GM10248 (cell line): ENCODE measurements around the gene COG4.

Source experiments
- CTCF ChIA-PET: fragments of 300-600 bp; sonication (Branson Sonifier 250); formaldehyde crosslinking; extraction: SDS; loops from one replicate; lab custom pipeline; 2021; ENCODE audit warnings: antibody characterized with exemption; lab: Yijun Ruan, JAX
- POLR2A ChIA-PET: fragments of 350-650 bp; sonication (Branson Sonifier 250); formaldehyde crosslinking; extraction: SDS; loops from one replicate; lab custom pipeline; 2020; ENCODE audit warnings: antibody characterized with exemption; lab: Yijun Ruan, JAX
- DNase-seq: peaks from one replicate; pipeline ENCODE4 v3.0.0; 2012; ENCODE audit errors: extremely low spot score
- TF ChIP-seq, protein P1 (sequence below): IDR thresholded peaks from 2 replicates; pipeline ENCODE4 v1.5.1; 2012; ENCODE audit warnings: mild to moderate bottlenecking, low read depth; ENCODE audit errors: extremely low read depth, missing control alignments, control extremely low read depth

Gene COG4

GRCh38 chr16:70478169-70478568 lies 45.2 kb downstream of the COG4 start:
- POLR2A ChIA-PET: no interaction called here
- CTCF ChIA-PET: interaction anchor here (0.8 to 1.9 kb wide), 9 partner anchors 12 to 211 kb away, joined by 3 to 6 read pairs (median 3); partner anchors contain the start of gene ST3GAL2

DNA sequence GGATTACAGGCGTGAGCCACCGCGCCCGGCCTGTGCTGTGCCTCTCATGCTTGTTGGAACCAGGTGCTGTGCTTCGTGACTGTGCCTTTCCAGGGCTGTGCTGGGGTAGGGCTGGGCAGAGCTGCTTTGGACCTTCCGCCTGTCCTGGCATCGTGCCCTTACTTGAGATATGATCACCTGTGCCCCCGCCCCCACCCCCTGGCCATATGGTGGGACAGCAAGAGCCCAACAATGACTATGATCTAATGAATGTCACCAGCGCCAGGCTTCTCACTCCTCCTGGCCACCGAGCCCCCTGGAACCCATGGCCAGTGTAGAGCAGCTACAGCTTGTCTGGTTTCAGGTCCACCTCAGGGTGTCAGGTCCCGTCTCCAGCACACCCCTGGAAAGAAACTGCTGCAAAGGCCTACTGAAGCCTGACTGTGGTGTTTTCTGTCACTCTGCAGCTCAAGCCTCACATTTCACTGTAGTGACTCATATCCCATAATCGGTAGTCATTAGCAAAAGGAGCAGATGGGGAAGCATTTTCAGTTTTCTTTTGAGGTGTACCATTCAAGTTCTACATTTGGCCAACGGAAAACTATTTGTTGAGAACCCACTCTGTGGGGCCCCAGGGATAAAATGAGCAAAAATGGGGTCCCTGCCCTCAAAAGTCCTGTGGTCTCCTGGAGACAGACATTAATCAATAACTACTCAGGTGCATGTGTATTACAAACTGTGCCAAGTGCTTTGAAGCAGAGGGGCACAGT lies 46.9 kb downstream of the COG4 start:
- ChIA-PET CTCF (interaction anchor here (1.5 kb wide), 1 partner anchor 209 kb away, joined by 3 read pairs; no protein-coding TSS in a partner anchor), POLR2A (interaction anchor here (0.5 to 1.0 kb wide), 2 partner anchors 48 to 96 kb away, joined by 3 read pairs; no protein-coding TSS in a partner anchor)
- peak; percentile 94 for DNase-seq
- TF ChIP-seq, protein P1, sequence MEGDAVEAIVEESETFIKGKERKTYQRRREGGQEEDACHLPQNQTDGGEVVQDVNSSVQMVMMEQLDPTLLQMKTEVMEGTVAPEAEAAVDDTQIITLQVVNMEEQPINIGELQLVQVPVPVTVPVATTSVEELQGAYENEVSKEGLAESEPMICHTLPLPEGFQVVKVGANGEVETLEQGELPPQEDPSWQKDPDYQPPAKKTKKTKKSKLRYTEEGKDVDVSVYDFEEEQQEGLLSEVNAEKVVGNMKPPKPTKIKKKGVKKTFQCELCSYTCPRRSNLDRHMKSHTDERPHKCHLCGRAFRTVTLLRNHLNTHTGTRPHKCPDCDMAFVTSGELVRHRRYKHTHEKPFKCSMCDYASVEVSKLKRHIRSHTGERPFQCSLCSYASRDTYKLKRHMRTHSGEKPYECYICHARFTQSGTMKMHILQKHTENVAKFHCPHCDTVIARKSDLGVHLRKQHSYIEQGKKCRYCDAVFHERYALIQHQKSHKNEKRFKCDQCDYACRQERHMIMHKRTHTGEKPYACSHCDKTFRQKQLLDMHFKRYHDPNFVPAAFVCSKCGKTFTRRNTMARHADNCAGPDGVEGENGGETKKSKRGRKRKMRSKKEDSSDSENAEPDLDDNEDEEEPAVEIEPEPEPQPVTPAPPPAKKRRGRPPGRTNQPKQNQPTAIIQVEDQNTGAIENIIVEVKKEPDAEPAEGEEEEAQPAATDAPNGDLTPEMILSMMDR: no peak

More at GRCh38 chr16:70478169-70478568, 45.2 kb downstream of the COG4 start:
- TF ChIP-seq, protein P1: no peak
- DNase-seq: no peak

DNA sequence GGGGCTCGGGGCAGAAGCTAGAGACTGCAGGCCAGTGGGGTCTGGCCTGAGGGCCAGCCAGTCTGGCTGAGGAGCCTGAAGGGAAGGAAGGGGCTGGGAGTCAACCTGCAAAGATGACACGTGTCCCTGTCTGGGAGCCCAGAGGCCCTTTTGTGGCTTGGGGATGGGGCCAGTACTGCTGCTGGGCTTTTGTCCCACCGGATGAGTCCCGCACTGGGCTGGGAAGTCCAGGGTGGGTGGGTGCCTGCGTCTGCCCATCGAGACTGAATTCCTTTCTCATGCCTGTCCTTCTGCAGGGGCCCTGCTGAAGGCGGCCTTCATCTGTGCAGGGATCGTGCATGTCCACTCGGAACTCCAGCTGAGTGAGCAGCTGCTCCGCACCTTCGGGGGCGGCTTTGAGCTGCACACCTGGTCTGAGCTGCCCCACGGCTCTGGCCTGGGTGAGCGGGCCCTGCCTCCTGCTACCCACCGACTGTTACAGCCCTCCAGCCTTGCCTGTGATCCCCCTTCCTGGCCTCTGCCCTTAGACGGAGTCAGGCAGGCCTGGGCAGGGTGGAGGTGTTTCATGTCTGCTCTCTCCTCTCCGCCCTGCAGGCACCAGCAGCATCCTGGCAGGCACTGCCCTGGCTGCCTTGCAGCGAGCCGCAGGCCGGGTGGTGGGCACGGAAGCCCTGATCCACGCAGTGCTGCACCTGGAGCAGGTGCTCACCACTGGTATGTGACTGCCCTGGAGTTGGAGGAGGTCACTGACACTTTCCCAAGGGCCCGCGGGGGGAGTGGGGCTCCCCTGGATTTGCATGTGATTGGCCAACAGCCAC lies 48.1 kb downstream of the COG4 start:
- ChIA-PET CTCF (no interaction called here), POLR2A (interaction anchor here (0.5 to 1.0 kb wide), 2 partner anchors 11 kb away, joined by 5 to 9 read pairs; no protein-coding TSS in a partner anchor)
- DNase-seq: no peak
- TF ChIP-seq, protein P1: no peak

DNA sequence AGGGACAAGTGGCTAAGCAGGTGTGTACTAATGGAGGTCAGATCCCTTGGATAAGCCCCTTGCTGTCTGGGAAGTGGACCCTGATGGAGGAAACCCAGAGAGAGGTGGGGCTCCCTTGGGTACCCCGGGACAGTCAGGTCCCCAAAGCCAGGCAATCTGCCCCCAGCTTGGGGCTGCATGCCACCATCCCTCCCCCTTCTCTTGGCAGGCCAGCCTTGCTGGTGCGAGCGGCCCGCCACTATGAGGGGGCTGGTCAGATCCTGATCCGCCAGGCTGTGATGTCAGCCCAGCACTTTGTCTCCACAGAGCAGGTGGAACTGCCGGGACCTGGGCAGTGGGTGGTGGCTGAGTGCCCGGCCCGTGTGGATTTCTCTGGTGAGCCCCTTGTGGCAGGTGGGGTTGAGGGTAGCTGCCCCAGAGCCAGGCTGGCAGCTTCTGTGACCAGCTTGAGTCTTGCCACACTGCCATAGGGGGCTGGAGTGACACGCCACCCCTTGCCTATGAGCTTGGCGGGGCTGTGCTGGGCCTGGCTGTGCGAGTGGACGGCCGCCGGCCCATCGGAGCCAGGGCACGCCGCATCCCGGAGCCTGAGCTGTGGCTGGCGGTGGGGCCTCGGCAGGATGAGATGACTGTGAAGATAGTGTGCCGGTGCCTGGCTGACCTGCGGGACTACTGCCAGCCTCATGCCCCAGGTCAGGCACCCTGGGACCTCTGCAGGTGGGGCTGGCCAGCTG lies 48.9 kb downstream of the COG4 start:
- CTCF ChIA-PET: no interaction called here
- no peak for DNase-seq
- POLR2A ChIA-PET: interaction anchor here (1.0 kb wide), 1 partner anchor 10 kb away, joined by 9 read pairs; no protein-coding TSS in a partner anchor
- TF ChIP-seq, protein P1: no peak

DNA sequence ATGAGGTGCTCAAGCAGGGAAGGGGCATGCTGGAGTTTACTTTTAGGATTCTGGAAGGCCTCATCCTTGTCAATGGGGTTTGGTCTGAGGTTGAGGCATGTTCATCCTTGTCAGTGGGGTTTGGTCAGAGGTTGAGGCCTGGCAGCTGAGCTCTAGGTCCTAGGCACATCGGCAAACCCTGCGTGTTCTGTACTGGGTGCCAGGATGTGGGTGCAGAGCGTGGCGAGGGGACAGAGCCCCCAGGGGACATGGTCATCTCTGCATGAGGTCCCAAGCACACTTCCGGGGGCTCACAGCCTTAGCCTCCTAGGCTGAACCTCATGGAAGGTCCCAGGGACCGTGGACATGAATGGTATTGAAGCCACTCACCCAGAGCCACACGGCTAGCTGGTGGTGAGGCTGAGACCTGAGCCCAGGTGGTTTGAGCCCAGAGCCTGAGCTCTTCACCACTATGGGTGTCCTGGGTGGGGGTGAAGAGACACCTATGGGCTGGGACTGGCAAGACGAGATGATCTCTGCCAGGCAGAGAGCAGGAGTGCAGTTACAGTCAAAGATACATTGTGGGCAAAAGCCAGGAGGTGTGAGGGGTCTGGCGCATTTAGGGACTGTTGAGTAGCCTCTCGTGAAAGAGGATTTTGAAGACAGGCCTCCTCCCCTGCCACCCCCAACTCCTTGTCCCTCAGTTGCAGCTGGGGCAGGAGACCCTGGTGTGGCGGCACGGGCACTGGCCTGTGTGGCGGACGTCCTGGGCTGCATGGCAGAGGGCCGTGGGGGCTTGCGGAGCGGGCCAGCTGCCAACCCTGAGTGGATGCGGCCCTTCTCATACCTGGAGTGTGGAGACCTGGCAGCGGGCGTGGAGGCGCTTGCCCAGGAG lies 49.7 kb downstream of the COG4 start:
- ChIA-PET POLR2A (no interaction called here), CTCF (interaction anchor here (1.6 kb wide), 1 partner anchor 10 kb away, joined by 4 read pairs; no protein-coding TSS in a partner anchor)
- no peak for DNase-seq
- TF ChIP-seq, protein P1: peak; percentile 8
